Measurements from ENCODE around the gene LGALS12. TPM values are rescaled to one million over a fixed set of nuclear protein-coding genes. Genes with fewer than 3 reads are reported as not detected.
A peak's percentile ranks its signal among the peaks of the same experiment; 100 is the strongest.

LGALS12 gene
- total RNA-seq, 1 donor = not detected

- H3K4me3 ChIP-seq (ENCODE audit: low read depth, low read length) = no peak overlapping the region
- TF ChIP-seq, protein P1, sequence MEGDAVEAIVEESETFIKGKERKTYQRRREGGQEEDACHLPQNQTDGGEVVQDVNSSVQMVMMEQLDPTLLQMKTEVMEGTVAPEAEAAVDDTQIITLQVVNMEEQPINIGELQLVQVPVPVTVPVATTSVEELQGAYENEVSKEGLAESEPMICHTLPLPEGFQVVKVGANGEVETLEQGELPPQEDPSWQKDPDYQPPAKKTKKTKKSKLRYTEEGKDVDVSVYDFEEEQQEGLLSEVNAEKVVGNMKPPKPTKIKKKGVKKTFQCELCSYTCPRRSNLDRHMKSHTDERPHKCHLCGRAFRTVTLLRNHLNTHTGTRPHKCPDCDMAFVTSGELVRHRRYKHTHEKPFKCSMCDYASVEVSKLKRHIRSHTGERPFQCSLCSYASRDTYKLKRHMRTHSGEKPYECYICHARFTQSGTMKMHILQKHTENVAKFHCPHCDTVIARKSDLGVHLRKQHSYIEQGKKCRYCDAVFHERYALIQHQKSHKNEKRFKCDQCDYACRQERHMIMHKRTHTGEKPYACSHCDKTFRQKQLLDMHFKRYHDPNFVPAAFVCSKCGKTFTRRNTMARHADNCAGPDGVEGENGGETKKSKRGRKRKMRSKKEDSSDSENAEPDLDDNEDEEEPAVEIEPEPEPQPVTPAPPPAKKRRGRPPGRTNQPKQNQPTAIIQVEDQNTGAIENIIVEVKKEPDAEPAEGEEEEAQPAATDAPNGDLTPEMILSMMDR (IDR thresholded peaks at IDR 0.05; ENCODE audit: insufficient read depth, low read depth, low read length) = no peak
- peak; percentile 61 for DNase-seq (ENCODE audit: low read depth)
These were observed 51.7 kb downstream of the LGALS12 start for GRCh38 chr11:63557570-63557969.

DNA sequence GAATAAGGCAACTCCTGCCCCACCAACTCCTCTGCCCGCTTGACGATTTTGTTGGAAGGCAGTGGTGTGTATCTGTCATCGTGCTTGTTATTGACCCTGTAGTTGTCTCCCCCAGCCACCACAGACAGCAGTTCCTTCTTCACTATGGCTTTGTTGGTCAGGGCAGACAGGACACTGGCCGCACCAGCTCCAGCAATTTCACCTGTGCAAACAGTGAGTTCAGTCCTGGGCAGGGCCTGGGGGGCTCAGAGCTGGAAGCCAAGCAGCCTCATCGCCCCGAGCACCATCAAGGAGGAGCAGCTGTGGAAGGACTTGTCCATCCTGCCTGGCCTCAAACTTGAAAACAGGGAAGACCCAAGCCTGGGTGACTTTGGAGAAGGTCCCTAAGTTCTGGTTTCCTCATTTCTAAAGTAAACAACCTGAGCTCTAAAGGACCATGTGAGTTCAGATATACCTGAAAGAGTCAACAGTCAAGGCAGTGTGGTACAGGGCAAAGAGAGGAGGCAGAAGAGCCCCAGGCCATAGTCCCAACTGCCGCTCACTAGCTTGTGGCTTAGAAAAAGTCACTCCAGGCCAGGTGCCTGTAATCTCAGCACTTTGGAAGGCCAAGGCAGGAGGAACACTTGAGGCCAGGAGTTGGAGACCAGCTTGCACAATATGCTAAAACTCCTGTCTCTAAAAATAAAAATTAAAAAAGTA is 52.7 kb downstream of the LGALS12 start:
- TF ChIP-seq, protein P1 (IDR thresholded peaks at IDR 0.05; ENCODE audit: insufficient read depth, low read depth, low read length) = no peak
- H3K4me3 ChIP-seq (ENCODE audit: low read depth, low read length) = no peak overlapping the region
- DNase-seq (ENCODE audit: low read depth) = no peak

DNA sequence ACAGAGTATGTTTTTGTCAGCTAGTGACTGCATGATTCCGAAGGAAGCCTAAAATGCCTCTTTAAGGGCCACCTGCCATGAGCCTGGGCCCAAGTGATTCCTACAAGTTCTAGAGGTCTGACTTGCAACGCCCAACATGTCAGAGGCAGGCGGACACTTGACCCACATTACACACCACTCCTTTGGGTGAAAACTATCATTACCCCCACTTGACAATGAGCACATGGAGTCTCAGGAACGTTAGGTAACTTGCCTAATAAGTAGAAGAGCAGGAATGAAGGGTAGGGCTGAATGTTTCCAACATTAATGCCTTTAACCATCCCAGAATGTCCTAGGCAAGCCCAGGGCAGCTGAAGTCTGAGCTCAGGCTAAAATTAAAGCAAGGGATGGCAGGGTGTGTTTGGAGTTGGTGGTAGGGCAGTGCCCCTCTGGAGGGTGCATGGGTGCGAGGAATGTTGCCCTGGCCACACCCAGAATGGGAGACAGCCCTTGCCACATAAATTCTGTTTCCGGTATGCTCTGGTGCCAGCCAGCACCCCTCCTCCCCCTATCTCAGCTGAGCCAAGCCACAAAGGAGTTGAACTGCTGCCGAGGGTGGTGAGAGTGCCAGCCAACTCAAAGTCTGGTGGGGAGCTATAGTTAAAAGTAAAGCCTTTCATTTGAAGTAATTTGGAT is 54.8 kb downstream of the LGALS12 start:
- TF ChIP-seq, protein P1 (IDR thresholded peaks at IDR 0.05; ENCODE audit: insufficient read depth, low read depth, low read length) = no peak
- DNase-seq (ENCODE audit: low read depth) = no peak
- H3K4me3 ChIP-seq (ENCODE audit: low read depth, low read length) = no peak overlapping the region

- TF ChIP-seq, protein P1 (IDR thresholded peaks at IDR 0.05; ENCODE audit: insufficient read depth, low read depth, low read length) = no peak
- DNase-seq (ENCODE audit: low read depth) = no peak
These were observed 57.5 kb downstream of the LGALS12 start, which contains the start of gene PLAAT2 for GRCh38 chr11:63563201-63564055. TSS of gene PLAAT2 (minus strand) at chr11:63563379. CDS start at chr11:63563324, 55 bp downstream.

GRCh38 chr11:63564056-63564774 is 58.3 kb downstream of the LGALS12 start:
- no peak for DNase-seq (ENCODE audit: low read depth)
- TF ChIP-seq, protein P1 (IDR thresholded peaks at IDR 0.05; ENCODE audit: insufficient read depth, low read depth, low read length) = no peak
- H3K4me3 ChIP-seq (ENCODE audit: low read depth, low read length) = no peak overlapping the region

More at GRCh38 chr11:63563201-63564055, 57.5 kb downstream of the LGALS12 start, which contains the start of gene PLAAT2:
- no peak within 1 kb of the TSS for H3K4me3 ChIP-seq (ENCODE audit: low read depth, low read length)

- H3K4me3 ChIP-seq (ENCODE audit: low read depth, low read length) = no peak overlapping the region
- peak; percentile 66 for DNase-seq (ENCODE audit: low read depth)
- TF ChIP-seq, protein P1 (IDR thresholded peaks at IDR 0.05; ENCODE audit: insufficient read depth, low read depth, low read length) = no peak
These were observed 59.0 kb downstream of the LGALS12 start for GRCh38 chr11:63564784-63565350.
